Thoracic aorta (tissue), 2 donors: ENCODE measurements around the gene LRGUK. TPM values are rescaled to one million over a fixed set of nuclear protein-coding genes. Genes with fewer than 3 reads are reported as not detected.
"Not testable (repeated sequence)": the region's sequence is repeated elsewhere in the genome, so short reads cannot be mapped to it uniquely, and the experiment has no call there.

ENCODE experiments used
- ATAC-seq: fragments of 150-250 bp; one replicate; pipeline ENCODE4 v1.8.0; 2017; ENCODE audit warnings: low read depth; ENCODE audit not compliant: insufficient number of reproducible peaks, low FRiP score
- DNase-seq: peaks from one replicate; pipeline ENCODE4 v3.0.0-alpha.2; 2020; ENCODE audit warnings: low spot score
- H3K27ac ChIP-seq, 2 donors: fragments of 200-600 bp; sonication (generic); 1 replicate in 1 of 2; 2 replicates in 1 of 2; pipeline ENCODE4 v1.5.1; 2016; ENCODE audit warnings: mild to moderate bottlenecking in 2 of 2, moderate library complexity in 2 of 2
- H3K27me3 ChIP-seq: fragments of 200-600 bp; sonication (generic); replicated peaks from 2 replicates; pipeline ENCODE4 v1.6.0; 2016; ENCODE audit warnings: mild to moderate bottlenecking; ENCODE audit not compliant: insufficient read depth
- H3K36me3 ChIP-seq: fragments of 200-600 bp; sonication (generic); one replicate; pipeline ENCODE4 v1.5.1; 2016
- H3K4me1 ChIP-seq, 2 donors: fragments of 200-600 bp; sonication (generic); 1 replicate in 1 of 2; 2 replicates in 1 of 2; pipeline versions ENCODE4 v1.5.1 to v1.6.0; 2016; ENCODE audit warnings: low read depth in 2 of 2, mild to moderate bottlenecking in 1 of 2; ENCODE audit not compliant: control insufficient read depth in 1 of 2
- H3K4me3 ChIP-seq: fragments of 200-600 bp; sonication (generic); 2 replicates; pipeline ENCODE4 v1.5.1; 2016; ENCODE audit warnings: mild to moderate bottlenecking
- H3K9me3 ChIP-seq: fragments of 200-600 bp; sonication (generic); 2 replicates; pipeline ENCODE4 v1.5.1; 2016
- total RNA-seq, 2 donors: library from RNA; depleted of rRNA; stranded (reverse); fragments of >200 nt; gene quantifications; one replicate each; pipeline versions ENCODE4 v1.1.0 to v1.2.3, GENCODE V29; 2016
- TF ChIP-seq, protein P1 (sequence below): fragments of 200-600 bp; sonication (generic); IDR thresholded peaks from one replicate; pipeline ENCODE4 v1.5.1; 2019; ENCODE audit warnings: antibody characterized with exemption

LRGUK gene
- total RNA-seq, 2 donors from 2014 or later = 0.14 to 0.71 TPM

- peaks cover 0 to 5% of the 10 kb centered on the region in 2 donors for H3K4me1 ChIP-seq
- no peak overlapping the region for H3K27ac ChIP-seq
- TF ChIP-seq, protein P1, sequence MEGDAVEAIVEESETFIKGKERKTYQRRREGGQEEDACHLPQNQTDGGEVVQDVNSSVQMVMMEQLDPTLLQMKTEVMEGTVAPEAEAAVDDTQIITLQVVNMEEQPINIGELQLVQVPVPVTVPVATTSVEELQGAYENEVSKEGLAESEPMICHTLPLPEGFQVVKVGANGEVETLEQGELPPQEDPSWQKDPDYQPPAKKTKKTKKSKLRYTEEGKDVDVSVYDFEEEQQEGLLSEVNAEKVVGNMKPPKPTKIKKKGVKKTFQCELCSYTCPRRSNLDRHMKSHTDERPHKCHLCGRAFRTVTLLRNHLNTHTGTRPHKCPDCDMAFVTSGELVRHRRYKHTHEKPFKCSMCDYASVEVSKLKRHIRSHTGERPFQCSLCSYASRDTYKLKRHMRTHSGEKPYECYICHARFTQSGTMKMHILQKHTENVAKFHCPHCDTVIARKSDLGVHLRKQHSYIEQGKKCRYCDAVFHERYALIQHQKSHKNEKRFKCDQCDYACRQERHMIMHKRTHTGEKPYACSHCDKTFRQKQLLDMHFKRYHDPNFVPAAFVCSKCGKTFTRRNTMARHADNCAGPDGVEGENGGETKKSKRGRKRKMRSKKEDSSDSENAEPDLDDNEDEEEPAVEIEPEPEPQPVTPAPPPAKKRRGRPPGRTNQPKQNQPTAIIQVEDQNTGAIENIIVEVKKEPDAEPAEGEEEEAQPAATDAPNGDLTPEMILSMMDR = no peak
- no peaks in the 10 kb centered on the region for H3K9me3 ChIP-seq
- H3K36me3 ChIP-seq = no peaks in the 10 kb centered on the region
- ATAC-seq (no peak), DNase-seq (no peak)
- H3K27me3 ChIP-seq = no peaks in the 10 kb centered on the region
- H3K4me3 ChIP-seq = no peak overlapping the region
Measured at GRCh38 chr7:134287916-134288659, 160.9 kb downstream of the LRGUK start.

- H3K36me3 ChIP-seq = no peaks in the 10 kb centered on the region
- peaks cover 0 to 5% of the 10 kb centered on the region in 2 donors for H3K4me1 ChIP-seq
- peak; percentile 41 for ATAC-seq
- H3K27me3 ChIP-seq = no peaks in the 10 kb centered on the region
- no peaks in the 10 kb centered on the region for H3K9me3 ChIP-seq
- no peak for DNase-seq
- peak overlapping the region; percentile 14 for H3K4me3 ChIP-seq
- TF ChIP-seq, protein P1 = no peak
- H3K27ac ChIP-seq = no peak overlapping the region
Measured at GRCh38 chr7:134289423-134289822, 162.3 kb downstream of the LRGUK start.

- ATAC-seq (no peak), DNase-seq (no peak)
- H3K4me3 ChIP-seq = peak overlapping the region; percentile 14
- H3K27me3 ChIP-seq = no peaks in the 10 kb centered on the region
- TF ChIP-seq, protein P1 = no peak
- H3K4me1 ChIP-seq = peaks cover 0 to 5% of the 10 kb centered on the region in 2 donors
- peaks cover under 1% of the 10 kb centered on the region for H3K36me3 ChIP-seq
- H3K9me3 ChIP-seq = no peaks in the 10 kb centered on the region
- no peak overlapping the region for H3K27ac ChIP-seq
Measured at GRCh38 chr7:134289841-134290240, 162.7 kb downstream of the LRGUK start.

DNA sequence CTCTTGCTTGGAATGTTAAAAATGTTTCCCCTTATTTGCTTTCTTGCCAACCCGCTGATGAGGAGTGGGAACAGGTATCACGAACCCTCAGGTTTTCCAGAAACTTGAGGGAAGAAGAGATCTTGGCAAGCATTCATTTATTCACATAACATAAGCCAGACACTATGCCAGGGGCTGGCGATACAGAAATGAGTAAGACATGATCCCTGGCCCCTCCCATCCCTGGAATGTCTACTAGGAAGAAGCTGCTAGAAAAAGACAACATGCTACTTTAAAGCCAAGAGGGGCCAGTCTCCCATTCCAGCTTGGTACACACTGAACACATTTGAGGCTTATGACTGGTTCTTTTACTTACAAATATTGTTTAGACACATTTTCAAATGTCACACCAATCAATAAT lies 163.1 kb downstream of the LRGUK start:
- TF ChIP-seq, protein P1 = no peak
- ATAC-seq = no peak
- Histone ChIP-seq H3K4me3 (no peak overlapping the region), H3K36me3 (peaks cover 5% of the 10 kb centered on the region), H3K27ac (no peak overlapping the region), H3K4me1 (peaks cover 0 to 5% of the 10 kb centered on the region in 2 donors), H3K27me3 (no peaks in the 10 kb centered on the region), H3K9me3 (no peaks in the 10 kb centered on the region)
- DNase-seq = no peak

- H3K4me3 ChIP-seq = no peak overlapping the region
- H3K36me3 ChIP-seq = peaks cover 16% of the 10 kb centered on the region
- no peaks in the 10 kb centered on the region for H3K27me3 ChIP-seq
- TF ChIP-seq, protein P1 = no peak
- ATAC-seq (no peak), DNase-seq (no peak)
- H3K9me3 ChIP-seq = no peaks in the 10 kb centered on the region
- peaks cover 0 to 5% of the 10 kb centered on the region in 2 donors for H3K4me1 ChIP-seq
- H3K27ac ChIP-seq = no peak overlapping the region
Measured at GRCh38 chr7:134293002-134293740, 166.0 kb downstream of the LRGUK start.

- not testable (repeated sequence) for H3K4me1 ChIP-seq, H3K27ac ChIP-seq, ATAC-seq, H3K9me3 ChIP-seq, DNase-seq, H3K4me3 ChIP-seq, H3K27me3 ChIP-seq
- H3K36me3 ChIP-seq = peaks cover 16% of the 10 kb centered on the region
Measured at GRCh38 chr7:134295982-134296381, 168.8 kb downstream of the LRGUK start.
